ENCODE data around the gene FAM120AOS. TPM values are rescaled to one million over a fixed set of nuclear protein-coding genes. Genes with fewer than 3 reads are reported as not detected.

The FAM120AOS gene
- 47.6 to 50.1 TPM (median 49.2 TPM) in 5 replicates for total RNA-seq (2022; extraction: Qiagen RNA extraction)

GRCh38 chr9:93453047-93453914 lies at the start of gene FAM120AOS:
Gene FAM120AOS (minus strand): TSS chr9:93453581. CDS start chr9:93452709, 872 bp downstream.

GRCh38 chr9:93450945-93451815 lies 2.2 kb downstream of the FAM120AOS start, which contains the start of gene FAM120A:
Gene FAM120A (plus strand): TSS chr9:93451685. CDS start chr9:93451916, 231 bp downstream.

Other genes with a start within 250 kb of the FAM120AOS start
- 65.8 to 89.7 TPM (median 74.4 TPM) in 5 replicates for gene FAM120A, start 1.9 kb downstream of the FAM120AOS start, total RNA-seq (2022; extraction: Qiagen RNA extraction)
- gene PHF2, start 123.0 kb upstream of the FAM120AOS start, total RNA-seq (2022; extraction: Qiagen RNA extraction): 14.5 to 18.2 TPM (median 16.5 TPM) in 5 replicates